Smooth muscle cell of the umbilical artery (primary cell): ENCODE results near the gene OR10A5. TPM values are rescaled to one million over a fixed set of nuclear protein-coding genes. Genes with fewer than 3 reads are reported as not detected.

Experiments used
- total RNA-seq: library from RNA; depleted of rRNA; stranded (reverse); fragments of >200 nt; gene quantifications from 2 replicates; pipeline ENCODE4 v1.2.3, GENCODE V29; 2014

Gene OR10A5
- total RNA-seq: not detected in 2 replicates

GRCh38 chr11:6845383-6845782 is at the start of gene OR10A5:
OR10A5 (plus strand) TSS chr11:6845683; CDS start chr11:6845683, 0 bp downstream.

GRCh38 chr11:6799402-6799801 is 46.1 kb upstream of the OR10A5 start, which contains the start of gene OR6A2:
OR6A2 (minus strand) TSS chr11:6799689; CDS start chr11:6795708, 3,981 bp downstream.

GRCh38 chr11:6862961-6863360 is 17.5 kb downstream of the OR10A5 start, which contains the start of gene OR10A2:
OR10A2 (plus strand) TSS chr11:6863057; CDS start chr11:6869755, 6,698 bp downstream.

GRCh38 chr11:6876325-6876724 is 30.8 kb downstream of the OR10A5 start, which contains the start of gene OR10A4:
OR10A4 (plus strand) TSS chr11:6876625; CDS start chr11:6876648, 23 bp downstream.

GRCh38 chr11:6892400-6892799 is 46.9 kb downstream of the OR10A5 start, which contains the start of gene OR2D2:
OR2D2 (minus strand) TSS chr11:6892500; CDS start chr11:6892500, 0 bp downstream.

Other genes with a start within 250 kb of the OR10A5 start
- gene RRP8, start 242.1 kb upstream of the OR10A5 start, total RNA-seq: 11.9 and 16.4 TPM in 2 replicates
- gene ILK, start 241.9 kb upstream of the OR10A5 start, total RNA-seq: 176 and 244 TPM in 2 replicates
- 46.1 and 51.1 TPM in 2 replicates for gene TAF10, start 233.5 kb upstream of the OR10A5 start, total RNA-seq
- 124 and 159 TPM in 2 replicates for gene TPP1, start 226.3 kb upstream of the OR10A5 start, total RNA-seq
- gene DCHS1, start 189.9 kb upstream of the OR10A5 start, total RNA-seq: 4.4 and 10.4 TPM in 2 replicates
- gene MRPL17, start 162.3 kb upstream of the OR10A5 start, total RNA-seq: 37.0 and 63.2 TPM in 2 replicates
- gene OR2AG2, start 73.7 kb upstream of the OR10A5 start, total RNA-seq: 0.28 TPM in 1 of 2 replicates, not detected in the other
- not detected in 2 replicates for gene OR2AG1, start 62.7 kb upstream of the OR10A5 start, total RNA-seq
- 0.30 and 1.2 TPM in 2 replicates for gene OR6A2, start 46.0 kb upstream of the OR10A5 start, total RNA-seq
- gene OR10A2, start 17.4 kb downstream of the OR10A5 start, total RNA-seq: not detected in 2 replicates
- not detected in 2 replicates for gene OR10A4, start 30.9 kb downstream of the OR10A5 start, total RNA-seq
- 0.78 TPM in 1 of 2 replicates, not detected in the other for gene OR2D2, start 46.8 kb downstream of the OR10A5 start, total RNA-seq
- gene OR2D3, start 75.3 kb downstream of the OR10A5 start, total RNA-seq: not detected in 2 replicates
- gene ZNF215, start 80.7 kb downstream of the OR10A5 start, total RNA-seq: 3.3 and 6.1 TPM in 2 replicates
- gene ZNF214, start 174.7 kb downstream of the OR10A5 start, total RNA-seq: 2.8 and 4.2 TPM in 2 replicates
- gene NLRP14, start 174.8 kb downstream of the OR10A5 start, total RNA-seq: 0.18 TPM in 1 of 2 replicates, not detected in the other
- not detected in 2 replicates for gene RBMXL2, start 243.3 kb downstream of the OR10A5 start, total RNA-seq